IMR-90 (cell line): ENCODE measurements around the gene MYH7B. TPM values are rescaled to one million over a fixed set of nuclear protein-coding genes. Genes with fewer than 3 reads are reported as not detected.

ENCODE experiments used
- ATAC-seq: fragments of 200-7000 bp; cut with Tn5 transposase; 2 replicates; pipeline ENCODE4 v1.9.1; 2020; ENCODE audit warnings: low read depth, mild to moderate bottlenecking, moderate library complexity
- BruUV-seq: library from RNA; stranded (reverse); fragments of 400-500 nt; replicated peaks from 2 replicates; lab custom pipeline; 2021; lab: Mats Ljungman, UMichigan
- CTCF ChIA-PET: fragments of 300-600 bp; formaldehyde crosslinking; extraction: SDS; loops from one replicate; lab custom pipeline; 2021; ENCODE audit warnings: antibody characterized with exemption; lab: Yijun Ruan, JAX
- POLR2A ChIA-PET: fragments of 300-600 bp; sonication (Branson Sonifier 250); formaldehyde crosslinking; loops from one replicate; lab custom pipeline; 2022; ENCODE audit warnings: antibody characterized with exemption; ENCODE audit not compliant: unreplicated experiment; lab: Charles Lee
- DNase-seq: peaks from one replicate; pipeline ENCODE4 v3.0.0; 2013
- H2AFZ ChIP-seq: replicated peaks from 2 replicates; pipeline ENCODE3; 2013; ENCODE audit warnings: low read length, mild to moderate bottlenecking; ENCODE audit not compliant: poor library complexity
- H2AK5ac ChIP-seq: 2 replicates; pipeline ENCODE4 v1.6.1; 2013; ENCODE audit warnings: low read depth, low read length, inconsistent platforms
- H2AK9ac ChIP-seq: replicated peaks from 2 replicates; pipeline ENCODE3; 2013; ENCODE audit warnings: mild to moderate bottlenecking, low read depth, low read length, moderate library complexity; ENCODE audit not compliant: poor library complexity
- H2BK120ac ChIP-seq: 2 replicates; pipeline ENCODE4 v1.6.1; 2013; ENCODE audit warnings: low read depth, low read length, inconsistent platforms
- H2BK15ac ChIP-seq: 3 replicates; pipeline ENCODE4 v1.6.1; 2013; ENCODE audit warnings: low read depth, low read length, inconsistent platforms
- H2BK20ac ChIP-seq: 2 replicates; pipeline ENCODE4 v1.6.1; 2013; ENCODE audit warnings: low read depth, mild to moderate bottlenecking, inconsistent platforms, low read length, moderate library complexity
- H2BK5ac ChIP-seq: 2 replicates; pipeline ENCODE4 v1.6.1; 2013; ENCODE audit warnings: mild to moderate bottlenecking, low read depth, low read length, inconsistent platforms; ENCODE audit not compliant: poor library complexity, severe bottlenecking
- H3K14ac ChIP-seq: replicated peaks from 2 replicates; pipeline ENCODE4 v1.6.1; 2013; ENCODE audit warnings: low read depth, low read length, inconsistent platforms
- H3K18ac ChIP-seq: 2 replicates; pipeline ENCODE4 v1.6.1; 2013; ENCODE audit warnings: low read depth, low read length, control low read depth
- H3K23ac ChIP-seq: 2 replicates; pipeline ENCODE4 v1.6.1; 2013; ENCODE audit warnings: low read depth, low read length, inconsistent platforms
- H3K27ac ChIP-seq: 2 replicates; pipeline ENCODE4 v1.5.1; 2013; ENCODE audit warnings: mild to moderate bottlenecking, control low read depth, low read length; ENCODE audit not compliant: insufficient read depth
- H3K27me3 ChIP-seq: 2 replicates; pipeline ENCODE4 v1.6.1; 2013; ENCODE audit warnings: low read length; ENCODE audit not compliant: control insufficient read depth, insufficient read depth
- H3K36me3 ChIP-seq: 2 replicates; pipeline ENCODE4 v1.6.1; 2013; ENCODE audit warnings: low read length, mixed read lengths; ENCODE audit not compliant: control insufficient read depth, insufficient read depth
- H3K4ac ChIP-seq: 2 replicates; pipeline ENCODE4 v1.6.1; 2013; ENCODE audit warnings: low read depth, low read length, inconsistent platforms
- H3K4me1 ChIP-seq: 2 replicates; pipeline ENCODE4 v1.6.1; 2013; ENCODE audit warnings: low read length, mixed read lengths; ENCODE audit not compliant: control insufficient read depth, insufficient read depth
- H3K4me2 ChIP-seq: 2 replicates; pipeline ENCODE4 v1.6.1; 2013; ENCODE audit warnings: low read depth, mild to moderate bottlenecking, control low read depth, low read length, moderate library complexity
- H3K4me3 ChIP-seq: 2 replicates; pipeline ENCODE4 v1.5.1; 2013; ENCODE audit warnings: low read depth, mild to moderate bottlenecking, control low read depth, low read length, moderate library complexity; ENCODE audit not compliant: insufficient read depth
- H3K56ac ChIP-seq: 2 replicates; pipeline ENCODE4 v1.6.1; 2013; ENCODE audit warnings: low read length, inconsistent platforms; ENCODE audit not compliant: insufficient read depth; ENCODE audit errors: extremely low read depth
- H3K79me1 ChIP-seq, 2 experiments: 2 replicates each; pipeline ENCODE4 v1.6.1; 2013; ENCODE audit warnings: low read length in 2 of 2, inconsistent platforms in 1 of 2, low read depth in 1 of 2
- H3K9ac ChIP-seq: 2 replicates; pipeline ENCODE4 v1.6.1; 2013; ENCODE audit warnings: low read depth, low read length, control low read depth
- H3K9me1 ChIP-seq: 2 replicates; pipeline ENCODE4 v1.6.1; 2013; ENCODE audit warnings: low read length, inconsistent platforms; ENCODE audit not compliant: insufficient read depth
- H3K9me3 ChIP-seq: 2 replicates; pipeline ENCODE4 v1.6.1; 2013; ENCODE audit warnings: low read length; ENCODE audit not compliant: control insufficient read depth, insufficient read depth
- H4K20me1 ChIP-seq: 2 replicates; pipeline ENCODE4 v1.6.1; 2013; ENCODE audit warnings: low read length, inconsistent platforms; ENCODE audit not compliant: insufficient read depth
- H4K5ac ChIP-seq: 2 replicates; pipeline ENCODE4 v1.6.1; 2013; ENCODE audit warnings: mild to moderate bottlenecking, low read depth, low read length, control low read depth
- H4K8ac ChIP-seq, 2 experiments: 2 replicates each; pipeline ENCODE4 v1.6.1; 2013; ENCODE audit warnings: low read depth in 2 of 2, low read length in 2 of 2, control low read depth in 1 of 2, inconsistent platforms in 1 of 2
- H4K91ac ChIP-seq: 2 replicates; pipeline ENCODE4 v1.6.1; 2013; ENCODE audit warnings: low read depth, low read length, inconsistent platforms; ENCODE audit not compliant: insufficient read depth
- BHLHE40 ChIP-seq: fragments of 150-350 bp; IDR thresholded peaks from 2 replicates; pipeline ENCODE4 v1.6.1; 2016; ENCODE audit warnings: mild to moderate bottlenecking, low read depth, low read length
- CEBPB ChIP-seq: IDR thresholded peaks from 2 replicates; pipeline ENCODE4 v1.6.1; 2012; ENCODE audit warnings: low read depth, low read length, improper control_type of control experiment
- CHD1 ChIP-seq: IDR thresholded peaks from 2 replicates; pipeline ENCODE4 v1.6.1; 2012; ENCODE audit warnings: low read depth, low read length, improper control_type of control experiment
- FOS ChIP-seq: fragments of 150-350 bp; IDR thresholded peaks from 2 replicates; pipeline ENCODE4 v1.6.1; 2016; ENCODE audit warnings: low read depth, low read length
- MAFK ChIP-seq: IDR thresholded peaks from 2 replicates; pipeline ENCODE4 v1.6.1; 2012; ENCODE audit warnings: low read depth, low read length, improper control_type of control experiment
- MAZ ChIP-seq: IDR thresholded peaks from 2 replicates; pipeline ENCODE4 v1.6.1; 2012; ENCODE audit warnings: low read depth, mild to moderate bottlenecking, low read length, improper control_type of control experiment, moderate library complexity, borderline replicate concordance
- MXI1 ChIP-seq: IDR thresholded peaks from 2 replicates; pipeline ENCODE4 v1.6.1; 2012; ENCODE audit warnings: low read depth, mild to moderate bottlenecking, low read length, moderate library complexity, borderline replicate concordance
- NFE2L2 ChIP-seq: fragments of 150-350 bp; IDR thresholded peaks from 2 replicates; pipeline ENCODE4 v1.6.1; 2016; ENCODE audit warnings: low read depth, mild to moderate bottlenecking, low read length
- POLR2A ChIP-seq: IDR thresholded peaks from 2 replicates; pipeline ENCODE4 v1.6.1; 2012; ENCODE audit warnings: mild to moderate bottlenecking, low read depth, low read length
- RAD21 ChIP-seq: IDR thresholded peaks from 2 replicates; pipeline ENCODE4 v1.6.1; 2012; ENCODE audit warnings: low read length, improper control_type of control experiment
- RCOR1 ChIP-seq: IDR thresholded peaks from 2 replicates; pipeline ENCODE4 v1.6.1; 2012; ENCODE audit warnings: mild to moderate bottlenecking, low read length, improper control_type of control experiment; ENCODE audit not compliant: insufficient replicate concordance
- SMC3 ChIP-seq: fragments of 150-350 bp; IDR thresholded peaks from 2 replicates; pipeline ENCODE4 v1.6.1; 2016; ENCODE audit warnings: low read depth, mild to moderate bottlenecking, antibody characterized with exemption, low read length, moderate library complexity
- USF2 ChIP-seq: fragments of 150-350 bp; IDR thresholded peaks from 2 replicates; pipeline ENCODE4 v1.6.1; 2017; ENCODE audit warnings: mild to moderate bottlenecking, antibody characterized with exemption, low read length, low read depth
- WGBS, 2 experiments: methylation state at CpG; one replicate each; pipeline versions ENCODE4 v1.1.5 to v1.1.7; 2013; ENCODE audit warnings: missing lambda C conversion rate in 2 of 2; ENCODE audit not compliant: insufficient read length in 1 of 2; ENCODE audit errors: extremely low coverage in 2 of 2; 5-methylcytosine and 5-hydroxymethylcytosine counted together
- dilution Hi-C: fragments of 300-500 bp; cut with HindIII; formaldehyde crosslinking; loops from one replicate; pipeline ENCODE4 v1.14.3; 2018; ENCODE audit warnings: low sequenced_read_pairs; ENCODE audit not compliant: unreplicated experiment
- in situ Hi-C: fragments of 300-500 bp; cut with MboI; formaldehyde crosslinking; loops from 3 replicates; pipeline ENCODE4 v1.14.3; 2019; ENCODE audit warnings: low sequenced_read_pairs, inconsistent platforms, mixed read lengths
- intact Hi-C: fragments of 100-400 bp; cut with micrococcal nuclease; formaldehyde crosslinking; loops from 2 replicates; pipeline ENCODE4 v1.10.0; 2022
- polyA plus RNA-seq, 3 experiments: library from polyadenylated mRNA; depleted of rRNA; stranded (reverse); fragments of >200 nt; gene quantifications; 2 replicates each; pipeline ENCODE4 v1.2.3, GENCODE V29; 2012; ENCODE audit warnings: low replicate concordance in 1 of 3
- total RNA-seq: library from RNA; depleted of rRNA; stranded (reverse); fragments of >200 nt; gene quantifications from 2 replicates; pipeline ENCODE4 v1.2.3, GENCODE V29; 2012
- TF ChIP-seq, protein P1 (sequence below): conservative IDR thresholded peaks from 2 replicates; pipeline ENCODE4 v1.5.1; 2012; ENCODE audit warnings: mild to moderate bottlenecking, low read depth, low read length, improper control_type of control experiment
- TF ChIP-seq, protein P2 (sequence below): fragments of 150-350 bp; IDR thresholded peaks from 2 replicates; pipeline ENCODE4 v1.6.1; 2016; ENCODE audit warnings: low read depth, mild to moderate bottlenecking, low read length, moderate library complexity, borderline replicate concordance

Gene MYH7B
- total and polyA plus RNA-seq, 2 of the 4 experiments (the other 2 are of a cell fraction): 0.09 TPM; not detected in 1

GRCh38 chr20:34977365-34978091 is 21.9 kb downstream of the MYH7B start:
- ChIA-PET POLR2A (no interaction called here), CTCF (no interaction called here)
- Histone ChIP-seq H3K4me2 (no peak overlapping the region), H3K9me3 (no peaks in the 10 kb centered on the region), H3K56ac (no peak overlapping the region), H2BK5ac (no peak overlapping the region), H3K27ac (no peak overlapping the region), H4K20me1 (no peaks in the 10 kb centered on the region), H3K79me1 (no peaks in the 10 kb centered on the region), H4K8ac (no peak overlapping the region), H3K4me1 (no peaks in the 10 kb centered on the region), H3K18ac (no peak overlapping the region), H3K36me3 (no peaks in the 10 kb centered on the region), H3K23ac (no peak overlapping the region), H2AK5ac (no peak overlapping the region), H3K14ac (no peak overlapping the region), H3K4ac (no peak overlapping the region), H2BK20ac (no peak overlapping the region), H3K4me3 (no peak overlapping the region), H2BK120ac (no peak overlapping the region), H2AK9ac (no peak overlapping the region), H3K27me3 (peaks cover 36% of the 10 kb centered on the region), H3K9ac (no peak overlapping the region), H4K91ac (no peak overlapping the region), H3K9me1 (no peaks in the 10 kb centered on the region), H2AFZ (no peak overlapping the region), H4K5ac (no peak overlapping the region), H2BK15ac (no peak overlapping the region)
- intact Hi-C loops (no loop called here), dilution Hi-C loops (no loop called here), in situ Hi-C loops (no loop called here)
- DNase-seq: no peak
- WGBS, 2 experiments: 0% methylated on average over 2 of the region's 17 CpGs; no CpG with 5 or more reads in 1 of the 2 experiments
- BruUV-seq: no TSS peak
- ATAC-seq: no peak
- TF ChIP-seq MXI1: no peak
- no peak for TF ChIP-seq MAFK
- TF ChIP-seq RAD21: no peak
- TF ChIP-seq CHD1: no peak
- no peak for TF ChIP-seq POLR2A
- TF ChIP-seq RCOR1: no peak
- TF ChIP-seq NFE2L2: no peak
- no peak for TF ChIP-seq BHLHE40
- no peak for TF ChIP-seq MAZ
- TF ChIP-seq FOS: no peak
- no peak for TF ChIP-seq SMC3
- TF ChIP-seq CEBPB: no peak
- no peak for TF ChIP-seq USF2
- TF ChIP-seq, protein P1, sequence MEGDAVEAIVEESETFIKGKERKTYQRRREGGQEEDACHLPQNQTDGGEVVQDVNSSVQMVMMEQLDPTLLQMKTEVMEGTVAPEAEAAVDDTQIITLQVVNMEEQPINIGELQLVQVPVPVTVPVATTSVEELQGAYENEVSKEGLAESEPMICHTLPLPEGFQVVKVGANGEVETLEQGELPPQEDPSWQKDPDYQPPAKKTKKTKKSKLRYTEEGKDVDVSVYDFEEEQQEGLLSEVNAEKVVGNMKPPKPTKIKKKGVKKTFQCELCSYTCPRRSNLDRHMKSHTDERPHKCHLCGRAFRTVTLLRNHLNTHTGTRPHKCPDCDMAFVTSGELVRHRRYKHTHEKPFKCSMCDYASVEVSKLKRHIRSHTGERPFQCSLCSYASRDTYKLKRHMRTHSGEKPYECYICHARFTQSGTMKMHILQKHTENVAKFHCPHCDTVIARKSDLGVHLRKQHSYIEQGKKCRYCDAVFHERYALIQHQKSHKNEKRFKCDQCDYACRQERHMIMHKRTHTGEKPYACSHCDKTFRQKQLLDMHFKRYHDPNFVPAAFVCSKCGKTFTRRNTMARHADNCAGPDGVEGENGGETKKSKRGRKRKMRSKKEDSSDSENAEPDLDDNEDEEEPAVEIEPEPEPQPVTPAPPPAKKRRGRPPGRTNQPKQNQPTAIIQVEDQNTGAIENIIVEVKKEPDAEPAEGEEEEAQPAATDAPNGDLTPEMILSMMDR: no peak
- TF ChIP-seq, protein P2, sequence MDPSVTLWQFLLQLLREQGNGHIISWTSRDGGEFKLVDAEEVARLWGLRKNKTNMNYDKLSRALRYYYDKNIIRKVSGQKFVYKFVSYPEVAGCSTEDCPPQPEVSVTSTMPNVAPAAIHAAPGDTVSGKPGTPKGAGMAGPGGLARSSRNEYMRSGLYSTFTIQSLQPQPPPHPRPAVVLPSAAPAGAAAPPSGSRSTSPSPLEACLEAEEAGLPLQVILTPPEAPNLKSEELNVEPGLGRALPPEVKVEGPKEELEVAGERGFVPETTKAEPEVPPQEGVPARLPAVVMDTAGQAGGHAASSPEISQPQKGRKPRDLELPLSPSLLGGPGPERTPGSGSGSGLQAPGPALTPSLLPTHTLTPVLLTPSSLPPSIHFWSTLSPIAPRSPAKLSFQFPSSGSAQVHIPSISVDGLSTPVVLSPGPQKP: no peak
